Colonic mucosa (tissue), 4 donors: ENCODE data around the gene SUSD3. TPM values are rescaled to one million over a fixed set of nuclear protein-coding genes. Genes with fewer than 3 reads are reported as not detected.

Experiments
- DNase-seq: peaks from one replicate; pipeline ENCODE4 v3.0.0-alpha.2; 2020
- H3K27ac ChIP-seq: fragments of 200-600 bp; one replicate; pipeline ENCODE4 v1.8.0; 2021
- H3K27me3 ChIP-seq: fragments of 200-600 bp; one replicate; pipeline ENCODE4 v1.8.0; 2021
- H3K36me3 ChIP-seq: fragments of 200-600 bp; one replicate; pipeline ENCODE4 v1.8.0; 2021
- H3K4me1 ChIP-seq: fragments of 200-600 bp; one replicate; pipeline ENCODE4 v1.8.0; 2021; ENCODE audit warnings: mild to moderate bottlenecking
- H3K4me3 ChIP-seq: fragments of 200-600 bp; one replicate; pipeline ENCODE4 v1.8.0; 2021
- H3K9ac ChIP-seq, 2 donors: one replicate each; pipeline ENCODE4 v1.7.0; 2013; ENCODE audit warnings: control low read depth in 2 of 2, low read depth in 2 of 2, low read length in 2 of 2
- H3K9me3 ChIP-seq: fragments of 200-600 bp; one replicate; pipeline ENCODE4 v1.8.0; 2021
- CTCF ChIP-seq: fragments of 200-600 bp; IDR thresholded peaks from one replicate; pipeline ENCODE4 v1.8.0; 2022; ENCODE audit warnings: antibody characterized with exemption, mild to moderate bottlenecking
- intact Hi-C: fragments of 100-400 bp; cut with DNase I; formaldehyde crosslinking; loops from one replicate; pipeline ENCODE4 v1.14.1; 2022
- total RNA-seq, 2 donors: library from RNA; stranded (reverse); fragmentation: NEBNext Ultra II Directional in 1 of 2; extraction: Animal tissue kit (Norgen Biotek cat#: 25700) in 1 of 2; gene quantifications; one replicate each; pipeline ENCODE4 v1.2.1, GENCODE V29; 2021
- donor health status: healthy.
- donor health status: DM: no; HTN: no; CAD: no.
- donor health status: DM: no; HTN: no; CAD: no.

The SUSD3 gene
- total RNA-seq, 2 donors from 2014 or later = 1.6 to 2.2 TPM

- no peak overlapping the region for H3K27ac ChIP-seq
- no peak overlapping the region for H3K4me3 ChIP-seq
- no peaks in the 10 kb centered on the region for H3K36me3 ChIP-seq
- peak; percentile 15 for DNase-seq
- intact Hi-C loops = no loop called here
- H3K27me3 ChIP-seq = no peaks in the 10 kb centered on the region
- H3K9ac ChIP-seq = no peak overlapping the region
- H3K4me1 ChIP-seq = peaks cover 4% of the 10 kb centered on the region
- TF ChIP-seq CTCF = no peak
- H3K9me3 ChIP-seq = no peaks in the 10 kb centered on the region
Observed at GRCh38 chr9:93091056-93091452, 32.6 kb downstream of the SUSD3 start.

GRCh38 chr9:93091453-93092081, 33.1 kb downstream of the SUSD3 start:
- no peak for TF ChIP-seq CTCF
- H3K4me3 ChIP-seq = no peak overlapping the region

GRCh38 chr9:93092251-93092991, 33.9 kb downstream of the SUSD3 start:
- Histone ChIP-seq H3K9me3 (no peaks in the 10 kb centered on the region), H3K4me3 (no peak overlapping the region), H3K27ac (no peak overlapping the region), H3K9ac (no peak overlapping the region), H3K36me3 (no peaks in the 10 kb centered on the region), H3K4me1 (peaks cover 7% of the 10 kb centered on the region), H3K27me3 (no peaks in the 10 kb centered on the region)
- no peak for TF ChIP-seq CTCF
- intact Hi-C loops = no loop called here
- DNase-seq = peak; percentile 17

More at GRCh38 chr9:93091453-93092081, 33.1 kb downstream of the SUSD3 start:
- no peaks in the 10 kb centered on the region for H3K36me3 ChIP-seq
- no peak overlapping the region for H3K27ac ChIP-seq
- no peak overlapping the region for H3K9ac ChIP-seq
- peak; percentile 28 for DNase-seq
- intact Hi-C loops = no loop called here
- H3K27me3 ChIP-seq = no peaks in the 10 kb centered on the region
- H3K4me1 ChIP-seq = peaks cover 4% of the 10 kb centered on the region
- no peaks in the 10 kb centered on the region for H3K9me3 ChIP-seq

- DNase-seq = peak; percentile 40
- Histone ChIP-seq H3K9me3 (no peaks in the 10 kb centered on the region), H3K27ac (no peak overlapping the region), H3K27me3 (no peaks in the 10 kb centered on the region), H3K4me1 (peaks cover 12% of the 10 kb centered on the region), H3K9ac (peak overlapping the region in 1 of 2 donors; percentile 8), H3K36me3 (no peaks in the 10 kb centered on the region), H3K4me3 (no peak overlapping the region)
- intact Hi-C loops = no loop called here
- no peak for TF ChIP-seq CTCF
Observed at GRCh38 chr9:93093127-93093876, 34.8 kb downstream of the SUSD3 start.

GRCh38 chr9:93093877-93094657, 35.6 kb downstream of the SUSD3 start:
- peak overlapping the region; percentile 95 for H3K27ac ChIP-seq
- peaks cover 12% of the 10 kb centered on the region for H3K4me1 ChIP-seq
- no peaks in the 10 kb centered on the region for H3K9me3 ChIP-seq
- H3K36me3 ChIP-seq = no peaks in the 10 kb centered on the region
- no peaks in the 10 kb centered on the region for H3K27me3 ChIP-seq
- no peak for DNase-seq
- TF ChIP-seq CTCF = no peak
- H3K4me3 ChIP-seq = no peak overlapping the region
- intact Hi-C loops = no loop called here
- peak overlapping the region; percentile 72 to 94 for H3K9ac ChIP-seq
